HG03095 (cell line): ENCODE measurements around the gene KIF21A.

ENCODE experiments used
- ATAC-seq: cut with Tn5 transposase; IDR thresholded peaks from one replicate; pipeline ENCODE4 v1.9.1; 2021; ENCODE audit warnings: moderate library complexity; ENCODE audit not compliant: unreplicated experiment

KIF21A gene

DNA sequence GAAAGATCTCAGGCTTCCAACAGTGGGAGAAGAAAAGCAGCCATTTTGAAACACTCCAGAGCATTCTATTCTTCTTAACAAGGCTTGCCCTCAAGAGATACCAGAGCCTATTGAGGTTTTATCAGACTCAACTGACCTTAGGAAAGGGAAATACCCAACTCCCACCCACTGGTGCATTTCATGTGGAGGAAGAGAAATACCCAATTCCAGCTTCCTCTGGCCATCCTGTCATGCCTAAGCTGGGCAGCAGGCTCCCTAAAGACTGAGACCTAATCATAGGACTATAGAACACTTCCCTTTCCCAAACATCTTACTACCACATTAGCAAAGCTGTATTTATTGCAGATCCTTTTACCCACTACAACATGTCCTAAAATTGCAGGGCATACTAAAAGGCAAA is 164.5 kb downstream of the KIF21A start:
- ATAC-seq, result no peak

DNA sequence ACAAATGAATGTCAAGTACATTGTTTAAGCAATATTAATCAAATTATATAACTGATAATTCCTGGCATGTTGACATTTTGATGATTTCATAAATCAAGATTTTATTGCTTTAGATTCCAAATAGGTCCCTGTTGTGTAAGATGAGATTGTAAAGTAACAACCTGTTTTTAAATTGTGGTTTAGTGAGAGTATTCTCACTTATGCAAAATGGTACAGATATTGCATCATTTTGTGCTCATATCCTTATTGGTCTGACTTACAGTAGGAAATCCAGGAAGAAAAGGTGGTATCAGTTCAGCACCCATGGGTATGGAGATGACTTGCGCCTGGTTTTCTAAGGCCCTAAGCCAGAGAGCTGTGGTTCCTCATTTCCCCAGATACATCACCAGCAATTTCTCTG is 165.5 kb downstream of the KIF21A start:
- no peak for ATAC-seq

DNA sequence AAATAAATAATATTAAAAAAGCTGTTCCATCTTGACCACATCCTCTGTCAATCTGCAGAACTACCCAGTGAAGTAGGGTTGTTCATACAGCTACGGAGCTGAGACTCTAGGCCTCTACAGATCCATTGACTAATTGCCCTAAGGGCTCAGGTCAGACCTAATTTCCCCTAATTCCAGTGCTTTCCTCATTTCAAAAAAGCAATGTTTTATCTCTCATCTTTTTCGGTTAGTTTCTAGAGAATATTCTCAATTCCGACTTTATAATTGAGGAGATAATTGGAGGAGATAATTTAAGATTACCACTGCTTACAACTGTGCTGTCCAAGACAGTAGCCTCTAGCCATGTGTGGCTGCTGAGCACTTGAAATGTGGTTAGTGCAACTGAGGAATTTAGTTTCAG is 167.1 kb downstream of the KIF21A start:
- no peak for ATAC-seq

DNA sequence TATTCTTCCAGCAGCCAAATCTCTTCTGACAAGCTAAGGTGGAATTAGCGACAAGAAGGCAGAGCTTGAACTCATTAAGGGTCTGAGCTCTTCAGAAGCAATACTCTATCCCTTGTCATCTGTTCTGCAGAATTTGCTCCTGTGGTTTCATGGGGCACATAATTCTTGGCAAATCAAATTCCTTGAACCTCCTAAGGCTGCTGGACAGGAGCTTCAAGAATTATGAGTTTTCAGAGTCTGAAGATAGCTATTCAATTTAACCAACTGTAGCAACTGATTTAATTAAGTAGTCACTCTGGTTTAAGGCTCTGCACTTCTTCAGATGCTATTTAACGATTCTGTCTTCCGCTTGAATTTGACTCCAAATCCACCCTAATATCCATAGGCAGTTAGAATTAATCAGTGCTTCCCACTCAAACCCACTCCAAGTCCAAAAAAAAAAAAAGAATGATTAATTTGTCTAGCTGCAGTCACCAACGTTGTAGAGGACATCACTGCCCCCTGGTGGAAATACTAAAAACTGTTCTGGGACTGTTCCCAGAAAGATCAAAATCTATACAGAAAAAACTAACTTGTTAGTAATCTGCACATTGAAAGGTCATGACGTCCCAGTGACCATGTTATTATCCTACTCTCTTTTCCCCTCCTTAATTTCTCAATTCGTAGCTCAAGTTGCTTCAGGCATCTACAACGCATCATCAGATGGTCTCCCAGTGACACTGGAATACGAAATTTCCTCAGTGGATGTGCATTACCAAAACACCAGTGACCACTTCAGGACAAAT is 169.9 kb downstream of the KIF21A start:
- no peak for ATAC-seq

DNA sequence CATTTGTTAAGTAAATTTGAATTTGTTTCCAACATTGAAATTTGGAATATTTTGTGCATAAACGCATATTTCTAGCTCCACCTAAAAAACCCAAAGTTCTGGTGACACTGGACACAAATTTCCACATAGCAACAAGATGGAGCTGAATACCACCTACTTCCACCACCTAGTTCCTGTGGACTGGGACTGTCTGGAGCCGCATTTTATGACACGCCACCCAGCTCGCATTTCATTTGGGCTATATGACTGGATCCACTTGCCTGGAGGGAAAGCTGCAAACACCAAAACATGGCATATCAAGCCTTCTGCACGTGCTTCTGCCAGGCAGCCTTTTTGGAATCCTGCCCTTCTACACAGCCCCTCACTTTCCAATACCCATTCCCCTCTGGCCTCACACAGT is 173.4 kb downstream of the KIF21A start:
- ATAC-seq, result no peak

DNA sequence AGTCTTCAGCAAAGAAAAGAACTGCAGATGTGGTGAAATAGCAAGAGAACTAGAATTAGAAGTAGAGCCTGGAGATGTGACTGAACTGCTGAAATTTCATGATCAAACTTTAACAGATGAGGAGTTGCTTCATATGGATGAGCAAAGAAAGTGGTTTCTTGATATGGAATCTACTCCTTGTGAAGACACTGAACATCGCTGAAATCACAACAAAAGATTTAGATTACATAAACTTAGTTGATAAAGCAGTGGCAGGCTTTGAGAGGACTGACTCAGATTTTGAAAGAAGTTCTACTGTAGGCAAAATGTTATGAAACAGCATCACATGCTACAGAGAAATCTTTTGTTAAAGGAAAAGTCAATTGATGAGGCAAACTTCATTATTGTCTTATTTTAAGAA is 175.0 kb downstream of the KIF21A start:
- no peak for ATAC-seq

DNA sequence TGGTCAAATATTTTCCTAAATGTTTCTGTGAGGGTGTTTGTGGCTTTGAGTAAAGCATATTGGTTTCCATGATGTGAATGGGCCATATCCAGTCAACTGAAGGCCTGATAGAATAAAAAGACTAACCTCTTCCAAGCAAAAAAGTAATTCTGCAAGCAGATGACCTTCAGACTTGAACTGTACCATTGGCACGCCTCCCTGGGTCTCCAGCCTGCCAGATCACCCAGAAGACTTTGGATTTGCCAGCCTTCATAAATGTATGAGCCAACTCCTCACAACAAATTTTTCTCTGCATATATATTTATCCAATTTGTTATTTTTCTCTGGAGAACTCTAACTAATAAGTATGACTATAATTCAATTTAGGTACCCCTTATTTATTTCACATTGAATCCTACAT is 190.3 kb downstream of the KIF21A start:
- ATAC-seq, result no peak
